HCT116 (cell line): ENCODE measurements around the gene PSMD2. TPM values are rescaled to one million over a fixed set of nuclear protein-coding genes. Genes with fewer than 3 reads are reported as not detected.

Experiments
- ATAC-seq: fragments of 200-7000 bp; cut with Tn5 transposase; 2 replicates; pipeline ENCODE4 v1.9.1; 2020; ENCODE audit warnings: mild to moderate bottlenecking, moderate library complexity
- BruUV-seq: library from RNA; stranded (reverse); fragments of 400-500 nt; replicated peaks from 2 replicates; lab custom pipeline; 2021; lab: Mats Ljungman, UMichigan
- CTCF ChIA-PET: fragments of 300-600 bp; sonication (Branson Sonifier 250); formaldehyde crosslinking; loops from one replicate; lab custom pipeline; 2021; ENCODE audit warnings: antibody characterized with exemption; lab: Charles Lee
- POLR2A ChIA-PET: fragments of 300-600, 350-600 bp; sonication (Branson Sonifier 250); formaldehyde crosslinking; loops from one replicate; lab custom pipeline; 2021; ENCODE audit warnings: antibody characterized with exemption; lab: Charles Lee
- RAD21 ChIA-PET, 2 experiments: fragments of 300-600 bp; sonication (Branson Sonifier 250); formaldehyde crosslinking; loops; one replicate each; lab custom pipeline; 2023; ENCODE audit warnings: low total read pairs in 2 of 2; ENCODE audit not compliant: uncharacterized antibody in 2 of 2, unreplicated experiment in 2 of 2, low non-redundant PET in 1 of 2; lab: Charles Lee
- DNase-seq: peaks from one replicate; pipeline ENCODE4 v3.0.0-alpha.2; 2010; ENCODE audit warnings: low read depth, low spot score
- H2AFZ ChIP-seq: fragments of 200-600 bp; shearing (Covaris generic), sonication (generic); 2 replicates; pipeline ENCODE4 v1.6.1; 2017; ENCODE audit warnings: low read depth, mixed run types, mixed read lengths, antibody characterized with exemption, low read length; ENCODE audit not compliant: poor library complexity, severe bottlenecking
- H3K27ac ChIP-seq: 2 replicates; pipeline ENCODE4 v1.5.1; 2012; ENCODE audit warnings: low read depth, low read length
- H3K27me3 ChIP-seq: fragments of 200-600 bp; sonication (generic); 2 replicates; pipeline ENCODE4 v1.6.1; 2016; ENCODE audit warnings: mixed run types, low read length, mixed read lengths; ENCODE audit not compliant: insufficient read depth
- H3K36me3 ChIP-seq, 2 experiments: fragments of 200-500 bp in 1 of 2; fragments of 200-600 bp in 1 of 2; sonication (Bioruptor generic) in 1 of 2; sonication (generic) in 1 of 2; 2 replicates each; pipeline versions ENCODE4 v1.5.1 to v1.6.1; 2014 to 2016; ENCODE audit warnings: low read length in 2 of 2, inconsistent platforms in 1 of 2, mixed read lengths in 1 of 2, mixed run types in 1 of 2; ENCODE audit not compliant: insufficient read depth in 2 of 2, control insufficient read depth in 1 of 2
- H3K4me1 ChIP-seq, 2 experiments: fragments of 200-600 bp in 1 of 2; sonication (generic) in 1 of 2; 2 replicates each; pipeline versions ENCODE4 v1.5.1 to v1.6.1; 2012 to 2017; ENCODE audit warnings: low read length in 2 of 2, inconsistent platforms in 1 of 2, mild to moderate bottlenecking in 1 of 2, mixed read lengths in 1 of 2, mixed run types in 1 of 2, moderate library complexity in 1 of 2; ENCODE audit not compliant: insufficient read depth in 2 of 2, control insufficient read depth in 1 of 2
- H3K4me2 ChIP-seq: fragments of 200-600 bp; sonication (generic); 2 replicates; pipeline ENCODE4 v1.6.1; 2017; ENCODE audit warnings: mixed run types, low read length, mixed read lengths
- H3K4me3 ChIP-seq, 2 experiments: fragments of 200-600 bp in 1 of 2; sonication (generic) in 1 of 2; replicated peaks in 1 of 2; 2 replicates each; pipeline ENCODE4 v1.5.1; 2011 to 2016; ENCODE audit warnings: low read length in 2 of 2, control low read depth in 1 of 2, low read depth in 1 of 2, mild to moderate bottlenecking in 1 of 2, mixed read lengths in 1 of 2, mixed run types in 1 of 2
- H3K79me2 ChIP-seq: fragments of 200-600 bp; sonication (generic); 2 replicates; pipeline ENCODE4 v1.6.1; 2017; ENCODE audit warnings: mild to moderate bottlenecking, mixed run types, low read length, moderate library complexity, mixed read lengths; ENCODE audit not compliant: insufficient read depth
- H3K9ac ChIP-seq: fragments of 200-600 bp; sonication (generic); 2 replicates; pipeline ENCODE4 v1.6.1; 2016; ENCODE audit warnings: low read length, mixed read lengths
- H3K9me2 ChIP-seq: fragments of 200-600 bp; sonication (generic), shearing (Covaris generic); 2 replicates; pipeline ENCODE4 v1.6.1; 2017; ENCODE audit warnings: mixed run types, mild to moderate bottlenecking, moderate library complexity; ENCODE audit not compliant: insufficient read depth
- H3K9me3 ChIP-seq, 2 experiments: fragments of 200-500 bp in 1 of 2; fragments of 200-600 bp in 1 of 2; sonication (Bioruptor generic) in 1 of 2; sonication (generic) in 1 of 2; 2 replicates each; pipeline ENCODE4 v1.6.1; 2014 to 2017; ENCODE audit warnings: low read length in 2 of 2, mixed read lengths in 2 of 2, inconsistent platforms in 1 of 2, low read depth in 1 of 2, mild to moderate bottlenecking in 1 of 2, mixed run types in 1 of 2, moderate library complexity in 1 of 2; ENCODE audit not compliant: control insufficient read depth in 1 of 2, insufficient read depth in 1 of 2
- H4K20me1 ChIP-seq: fragments of 200-600 bp; sonication (generic), shearing (Covaris generic); 2 replicates; pipeline ENCODE4 v1.6.1; 2017; ENCODE audit warnings: mixed run types, mild to moderate bottlenecking, moderate library complexity; ENCODE audit not compliant: insufficient read depth
- CBX3 ChIP-seq: IDR thresholded peaks from 2 replicates; pipeline ENCODE4 v1.6.1; 2012; ENCODE audit warnings: low read depth
- ELF1 ChIP-seq: IDR thresholded peaks from 2 replicates; pipeline ENCODE4 v1.6.1; 2012; ENCODE audit warnings: low read depth, borderline replicate concordance
- EZH2 ChIP-seq: fragments of 200-600 bp; sonication (generic); IDR thresholded peaks from 2 replicates; pipeline ENCODE4 v1.6.1; 2017; ENCODE audit warnings: antibody characterized with exemption, mixed run types
- POLR2A ChIP-seq: IDR thresholded peaks from 2 replicates; pipeline ENCODE4 v1.7.0; 2011; ENCODE audit warnings: borderline replicate concordance; ENCODE audit not compliant: insufficient read depth, insufficient read length; ENCODE audit errors: extremely low read depth
- POLR2AphosphoS5 ChIP-seq: IDR thresholded peaks from 2 replicates; pipeline ENCODE4 v1.6.1; 2011; ENCODE audit warnings: mild to moderate bottlenecking, low read depth, low read length, moderate library complexity
- SP1 ChIP-seq: IDR thresholded peaks from 2 replicates; pipeline ENCODE4 v1.6.1; 2012; ENCODE audit warnings: low read depth
- SRF ChIP-seq: IDR thresholded peaks from 2 replicates; pipeline ENCODE4 v1.6.1; 2012; ENCODE audit warnings: low read depth
- ZNF274 ChIP-seq: fragments of 200-500 bp; sonication (Bioruptor generic); IDR thresholded peaks from 2 replicates; pipeline ENCODE4 v1.6.1; 2014; ENCODE audit warnings: mild to moderate bottlenecking, low read depth, low read length, inconsistent platforms
- intact Hi-C: fragments of 100-400 bp; cut with micrococcal nuclease; formaldehyde crosslinking; loops from 2 replicates; pipeline ENCODE4 v1.10.0; 2022
- total RNA-seq: library from RNA; stranded (reverse); gene quantifications from one replicate; pipeline ENCODE4 v1.2.1, GENCODE V29; 2021; ENCODE audit not compliant: unreplicated experiment
- TF ChIP-seq, protein P1 (sequence below): IDR thresholded peaks from 2 replicates; pipeline ENCODE4 v1.6.1; 2012
- TF ChIP-seq, protein P2 (sequence below): IDR thresholded peaks from 2 replicates; pipeline ENCODE4 v1.6.1; 2012; ENCODE audit warnings: low read depth
- TF ChIP-seq, protein P3 (sequence below), 3 experiments: fragments of 200-600 bp in 1 of 3; sonication (generic) in 1 of 3; IDR thresholded peaks in 2 of 3; conservative IDR thresholded peaks in 1 of 3; 2 replicates each; pipeline ENCODE4 v1.5.1; 2012 to 2017; ENCODE audit warnings: low read depth in 2 of 3, low read length in 2 of 3, antibody characterized with exemption in 1 of 3, borderline replicate concordance in 1 of 3, control low read depth in 1 of 3, mild to moderate bottlenecking in 1 of 3, mixed read lengths in 1 of 3, mixed run types in 1 of 3, moderate library complexity in 1 of 3; ENCODE audit not compliant: insufficient read depth in 1 of 3

PSMD2 gene
- total RNA-seq, 1 experiment from 2014 or later: 402 TPM

DNA sequence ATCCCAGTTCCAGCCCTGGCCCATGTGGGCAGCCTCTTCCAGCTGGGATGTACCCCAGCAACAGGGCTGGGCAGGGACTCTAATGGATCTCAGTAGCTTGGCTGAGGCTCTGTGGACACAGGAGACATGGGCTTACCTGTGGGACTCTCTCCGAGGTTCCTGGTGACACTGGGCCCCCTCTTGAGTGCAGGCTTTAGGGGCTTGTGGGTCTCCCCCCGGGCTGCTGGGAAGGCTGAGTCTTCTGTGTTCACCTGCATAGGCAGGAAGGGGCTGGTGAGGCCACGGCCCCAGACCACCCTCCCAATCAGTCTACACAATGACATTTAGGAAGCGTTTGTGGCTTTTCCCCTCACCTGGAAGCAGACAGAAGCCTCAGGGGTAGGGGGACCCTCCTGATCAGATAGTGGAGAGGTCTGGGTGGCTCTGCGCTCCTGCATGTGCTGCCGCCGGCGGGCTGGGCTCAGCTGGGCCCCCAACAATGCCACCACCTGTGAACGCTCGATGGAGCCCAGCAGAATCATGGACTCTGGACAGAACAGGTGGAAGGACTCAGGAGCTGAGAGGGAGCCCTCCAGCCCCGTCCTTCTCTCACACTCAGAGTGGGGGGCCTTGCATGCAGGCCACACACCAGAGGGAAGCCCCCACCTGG, 54.0 kb downstream of the PSMD2 start:
- H3K79me2 ChIP-seq: no peaks in the 10 kb centered on the region
- no peaks in the 10 kb centered on the region for H3K9me3 ChIP-seq
- BruUV-seq: no TSS peak
- no peak overlapping the region for H3K27ac ChIP-seq
- no peaks in the 10 kb centered on the region for H3K27me3 ChIP-seq
- no peak overlapping the region for H3K4me3 ChIP-seq
- no peak for TF ChIP-seq POLR2AphosphoS5
- H3K9ac ChIP-seq: no peak overlapping the region
- no peak for ATAC-seq
- ChIA-PET POLR2A (no interaction called here), CTCF (no interaction called here), RAD21 (no interaction called here)
- H3K4me2 ChIP-seq: no peak overlapping the region
- no peak for DNase-seq
- intact Hi-C loops: no loop called here
- H3K36me3 ChIP-seq: peaks cover 21 to 24% of the 10 kb centered on the region in 2 experiments; a peak in 3 of 4 replicates
- peaks cover 0 to 3% of the 10 kb centered on the region in 2 experiments; a peak in 1 of 4 replicates for H3K4me1 ChIP-seq
- no peaks in the 10 kb centered on the region for H4K20me1 ChIP-seq
- no peak overlapping the region for H2AFZ ChIP-seq
- no peaks in the 10 kb centered on the region for H3K9me2 ChIP-seq

DNA sequence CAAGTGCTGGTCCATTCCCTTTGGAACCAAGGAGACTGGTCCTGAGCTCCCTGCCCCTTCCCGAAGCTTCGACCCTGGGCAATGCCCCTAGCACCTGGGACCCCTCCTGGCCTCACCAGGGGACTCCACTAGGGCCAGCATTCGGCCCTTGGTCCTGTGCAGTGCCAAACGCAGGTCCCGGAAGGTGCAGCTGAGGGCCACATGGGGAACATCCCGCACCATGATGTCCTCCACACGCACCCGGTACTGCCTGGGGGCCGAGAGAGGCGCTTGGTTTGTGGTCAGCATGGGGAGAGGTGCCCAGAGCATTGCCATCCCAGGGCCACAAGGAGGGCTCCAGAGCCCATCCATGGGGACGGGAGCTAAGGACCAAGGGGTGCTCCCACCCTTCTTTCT, 54.5 kb downstream of the PSMD2 start:
- Histone ChIP-seq H2AFZ (no peak overlapping the region), H3K36me3 (peaks cover 24% of the 10 kb centered on the region in 2 experiments; a peak in 3 of 4 replicates), H3K27me3 (no peaks in the 10 kb centered on the region), H3K79me2 (no peaks in the 10 kb centered on the region), H3K4me2 (no peak overlapping the region), H3K4me1 (peaks cover 0 to 3% of the 10 kb centered on the region in 2 experiments; a peak in 1 of 4 replicates), H4K20me1 (no peaks in the 10 kb centered on the region), H3K9me3 (no peaks in the 10 kb centered on the region), H3K9me2 (no peaks in the 10 kb centered on the region), H3K4me3 (no peak overlapping the region), H3K27ac (no peak overlapping the region), H3K9ac (no peak overlapping the region)
- ChIA-PET POLR2A (no interaction called here), CTCF (interaction anchor here (1.0 kb wide), 1 partner anchor 18 kb away, joined by 4 read pairs; no protein-coding TSS in a partner anchor), RAD21 (no interaction called here)
- intact Hi-C loops: no loop called here
- BruUV-seq: no TSS peak
- no peak for ATAC-seq
- DNase-seq: no peak
- TF ChIP-seq EZH2 (no peak), CBX3 (no peak), ELF1 (no peak), SP1 (no peak), ZNF274 (no peak), SRF (no peak), POLR2A (no peak)
- TF ChIP-seq, protein P1, sequence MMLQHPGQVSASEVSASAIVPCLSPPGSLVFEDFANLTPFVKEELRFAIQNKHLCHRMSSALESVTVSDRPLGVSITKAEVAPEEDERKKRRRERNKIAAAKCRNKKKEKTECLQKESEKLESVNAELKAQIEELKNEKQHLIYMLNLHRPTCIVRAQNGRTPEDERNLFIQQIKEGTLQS: no peak
- TF ChIP-seq, protein P2, sequence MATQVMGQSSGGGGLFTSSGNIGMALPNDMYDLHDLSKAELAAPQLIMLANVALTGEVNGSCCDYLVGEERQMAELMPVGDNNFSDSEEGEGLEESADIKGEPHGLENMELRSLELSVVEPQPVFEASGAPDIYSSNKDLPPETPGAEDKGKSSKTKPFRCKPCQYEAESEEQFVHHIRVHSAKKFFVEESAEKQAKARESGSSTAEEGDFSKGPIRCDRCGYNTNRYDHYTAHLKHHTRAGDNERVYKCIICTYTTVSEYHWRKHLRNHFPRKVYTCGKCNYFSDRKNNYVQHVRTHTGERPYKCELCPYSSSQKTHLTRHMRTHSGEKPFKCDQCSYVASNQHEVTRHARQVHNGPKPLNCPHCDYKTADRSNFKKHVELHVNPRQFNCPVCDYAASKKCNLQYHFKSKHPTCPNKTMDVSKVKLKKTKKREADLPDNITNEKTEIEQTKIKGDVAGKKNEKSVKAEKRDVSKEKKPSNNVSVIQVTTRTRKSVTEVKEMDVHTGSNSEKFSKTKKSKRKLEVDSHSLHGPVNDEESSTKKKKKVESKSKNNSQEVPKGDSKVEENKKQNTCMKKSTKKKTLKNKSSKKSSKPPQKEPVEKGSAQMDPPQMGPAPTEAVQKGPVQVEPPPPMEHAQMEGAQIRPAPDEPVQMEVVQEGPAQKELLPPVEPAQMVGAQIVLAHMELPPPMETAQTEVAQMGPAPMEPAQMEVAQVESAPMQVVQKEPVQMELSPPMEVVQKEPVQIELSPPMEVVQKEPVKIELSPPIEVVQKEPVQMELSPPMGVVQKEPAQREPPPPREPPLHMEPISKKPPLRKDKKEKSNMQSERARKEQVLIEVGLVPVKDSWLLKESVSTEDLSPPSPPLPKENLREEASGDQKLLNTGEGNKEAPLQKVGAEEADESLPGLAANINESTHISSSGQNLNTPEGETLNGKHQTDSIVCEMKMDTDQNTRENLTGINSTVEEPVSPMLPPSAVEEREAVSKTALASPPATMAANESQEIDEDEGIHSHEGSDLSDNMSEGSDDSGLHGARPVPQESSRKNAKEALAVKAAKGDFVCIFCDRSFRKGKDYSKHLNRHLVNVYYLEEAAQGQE: no peak
- TF ChIP-seq, protein P3, sequence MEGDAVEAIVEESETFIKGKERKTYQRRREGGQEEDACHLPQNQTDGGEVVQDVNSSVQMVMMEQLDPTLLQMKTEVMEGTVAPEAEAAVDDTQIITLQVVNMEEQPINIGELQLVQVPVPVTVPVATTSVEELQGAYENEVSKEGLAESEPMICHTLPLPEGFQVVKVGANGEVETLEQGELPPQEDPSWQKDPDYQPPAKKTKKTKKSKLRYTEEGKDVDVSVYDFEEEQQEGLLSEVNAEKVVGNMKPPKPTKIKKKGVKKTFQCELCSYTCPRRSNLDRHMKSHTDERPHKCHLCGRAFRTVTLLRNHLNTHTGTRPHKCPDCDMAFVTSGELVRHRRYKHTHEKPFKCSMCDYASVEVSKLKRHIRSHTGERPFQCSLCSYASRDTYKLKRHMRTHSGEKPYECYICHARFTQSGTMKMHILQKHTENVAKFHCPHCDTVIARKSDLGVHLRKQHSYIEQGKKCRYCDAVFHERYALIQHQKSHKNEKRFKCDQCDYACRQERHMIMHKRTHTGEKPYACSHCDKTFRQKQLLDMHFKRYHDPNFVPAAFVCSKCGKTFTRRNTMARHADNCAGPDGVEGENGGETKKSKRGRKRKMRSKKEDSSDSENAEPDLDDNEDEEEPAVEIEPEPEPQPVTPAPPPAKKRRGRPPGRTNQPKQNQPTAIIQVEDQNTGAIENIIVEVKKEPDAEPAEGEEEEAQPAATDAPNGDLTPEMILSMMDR (IDR thresholded peaks at IDR 0.05 in 2 of 3, conservative IDR thresholded peaks at IDR 0.05 in 1 of 3; ENCODE audit: borderline replicate concordance in 1 of 3, insufficient read depth in 1 of 3, low read depth in 2 of 3, low read length in 2 of 3): no peak
